Right renal pelvis (tissue), 4 donors: ENCODE data around the gene CERS3. TPM values are rescaled to one million over a fixed set of nuclear protein-coding genes. Genes with fewer than 3 reads are reported as not detected.

Experiments
- DNase-seq, 4 donors: peaks; one replicate each; pipeline ENCODE4 v3.0.0-alpha.2; 2013; ENCODE audit warnings: low read depth in 4 of 4, low spot score in 3 of 4, missing footprints in 1 of 4
- polyA plus RNA-seq, 4 donors: library from polyadenylated mRNA; unstranded; fragments of 120-200 nt; gene quantifications; one replicate each; pipeline ENCODE4 v1.2.1, GENCODE V29; 2013; ENCODE audit not compliant: insufficient read length in 4 of 4

Gene CERS3
- polyA plus RNA-seq, 4 donors: 0.04 to 0.09 (median 0.07) TPM

- no peak for DNase-seq
Observed at GRCh38 chr15:100531204-100531603, 2.5 kb upstream of the CERS3 start.

- DNase-seq: no peak
Observed at GRCh38 chr15:100529556-100529955, 806 bp upstream of the CERS3 start.

GRCh38 chr15:100526027-100526481, 2.7 kb downstream of the CERS3 start:
- no peak for DNase-seq

- DNase-seq: no peak
Observed at GRCh38 chr15:100525436-100525835, 3.3 kb downstream of the CERS3 start.

GRCh38 chr15:100524326-100524725, 4.4 kb downstream of the CERS3 start:
- no peak for DNase-seq

GRCh38 chr15:100521907-100522306, 6.8 kb downstream of the CERS3 start:
- no peak for DNase-seq

GRCh38 chr15:100520132-100520921, 8.4 kb downstream of the CERS3 start:
- DNase-seq: no peak

- no peak for DNase-seq
Observed at GRCh38 chr15:100517846-100518245, 10.9 kb downstream of the CERS3 start.

- no peak for DNase-seq
Observed at GRCh38 chr15:100516643-100517512, 11.9 kb downstream of the CERS3 start.

- DNase-seq: no peak
Observed at GRCh38 chr15:100515758-100516157, 13.0 kb downstream of the CERS3 start.

GRCh38 chr15:100508641-100509300, 20.0 kb downstream of the CERS3 start:
- no peak for DNase-seq

GRCh38 chr15:100502651-100503050, 26.1 kb downstream of the CERS3 start:
- no peak for DNase-seq

GRCh38 chr15:100501117-100501516, 27.6 kb downstream of the CERS3 start:
- DNase-seq: no peak

GRCh38 chr15:100500226-100500990, 28.3 kb downstream of the CERS3 start:
- no peak for DNase-seq

GRCh38 chr15:100495861-100496260, 32.9 kb downstream of the CERS3 start:
- no peak for DNase-seq

GRCh38 chr15:100493213-100493612, 35.5 kb downstream of the CERS3 start:
- no peak for DNase-seq

GRCh38 chr15:100484443-100484842, 44.3 kb downstream of the CERS3 start:
- no peak for DNase-seq

- DNase-seq: no peak
Observed at GRCh38 chr15:100483370-100483769, 45.4 kb downstream of the CERS3 start.

- DNase-seq: no peak
Observed at GRCh38 chr15:100476805-100477204, 51.9 kb downstream of the CERS3 start.

GRCh38 chr15:100472736-100473135, 56.0 kb downstream of the CERS3 start:
- no peak for DNase-seq
